Measurements from ENCODE around the gene XCL2.
"Not testable (repeated sequence)": the region's sequence is repeated elsewhere in the genome, so short reads cannot be mapped to it uniquely, and the experiment has no call there.

DNA sequence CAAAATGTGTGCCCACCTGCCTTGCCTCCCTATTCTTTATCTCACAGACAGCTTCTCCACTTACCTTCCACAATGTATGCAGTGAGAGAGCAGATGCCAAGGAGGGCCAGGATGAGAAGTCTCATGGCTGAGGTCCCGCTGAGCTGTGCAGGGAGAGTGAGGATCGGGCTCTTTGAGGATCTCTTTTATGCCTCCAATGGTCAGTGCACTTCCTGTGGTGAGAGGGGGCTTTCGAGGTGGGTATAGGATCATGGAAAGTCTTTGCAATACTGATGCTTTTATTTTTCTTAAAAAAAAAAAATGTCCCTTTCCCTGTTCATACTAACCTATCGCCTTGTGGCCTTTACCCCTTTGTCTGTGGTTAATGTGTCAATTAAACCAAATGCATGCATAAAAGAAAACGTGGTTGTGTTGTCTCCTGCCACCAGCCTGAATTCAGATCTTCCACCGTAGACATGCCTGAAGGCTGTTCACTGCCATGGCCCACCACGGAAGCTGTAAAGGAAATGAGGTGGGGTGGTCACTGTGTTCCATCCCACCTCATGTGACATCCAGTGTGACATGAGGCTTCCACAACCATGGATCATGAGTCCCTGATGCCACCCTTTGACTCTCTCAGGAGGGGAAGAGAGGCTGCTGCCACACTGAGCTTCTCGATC, at the start of gene XCL2:
- TF ChIP-seq, protein P1, sequence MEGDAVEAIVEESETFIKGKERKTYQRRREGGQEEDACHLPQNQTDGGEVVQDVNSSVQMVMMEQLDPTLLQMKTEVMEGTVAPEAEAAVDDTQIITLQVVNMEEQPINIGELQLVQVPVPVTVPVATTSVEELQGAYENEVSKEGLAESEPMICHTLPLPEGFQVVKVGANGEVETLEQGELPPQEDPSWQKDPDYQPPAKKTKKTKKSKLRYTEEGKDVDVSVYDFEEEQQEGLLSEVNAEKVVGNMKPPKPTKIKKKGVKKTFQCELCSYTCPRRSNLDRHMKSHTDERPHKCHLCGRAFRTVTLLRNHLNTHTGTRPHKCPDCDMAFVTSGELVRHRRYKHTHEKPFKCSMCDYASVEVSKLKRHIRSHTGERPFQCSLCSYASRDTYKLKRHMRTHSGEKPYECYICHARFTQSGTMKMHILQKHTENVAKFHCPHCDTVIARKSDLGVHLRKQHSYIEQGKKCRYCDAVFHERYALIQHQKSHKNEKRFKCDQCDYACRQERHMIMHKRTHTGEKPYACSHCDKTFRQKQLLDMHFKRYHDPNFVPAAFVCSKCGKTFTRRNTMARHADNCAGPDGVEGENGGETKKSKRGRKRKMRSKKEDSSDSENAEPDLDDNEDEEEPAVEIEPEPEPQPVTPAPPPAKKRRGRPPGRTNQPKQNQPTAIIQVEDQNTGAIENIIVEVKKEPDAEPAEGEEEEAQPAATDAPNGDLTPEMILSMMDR (IDR thresholded peaks at IDR 0.05): not testable (repeated sequence)
- TF ChIP-seq POLR2A (IDR thresholded peaks at IDR 0.05): not testable (repeated sequence)
